K562 (cell line): Measurements from ENCODE around the gene VWA2. TPM values are rescaled to one million over a fixed set of nuclear protein-coding genes. Genes with fewer than 3 reads are reported as not detected.

Experiments
- ATAC-seq: fragments of 200-7000 bp; cut with Tn5 transposase; 3 replicates; pipeline ENCODE4 v1.9.1; 2020; ENCODE audit warnings: moderate library complexity
- BruUV-seq: library from RNA; stranded (reverse); fragments of 400-500 nt; replicated peaks from 2 replicates; lab custom pipeline; 2021; lab: Mats Ljungman, UMichigan
- CTCF ChIA-PET: fragments of 300-600 bp; formaldehyde crosslinking; extraction: SDS; loops from one replicate; lab custom pipeline; 2021; ENCODE audit warnings: low intra/inter-chr PET ratio; lab: Yijun Ruan, JAX
- POLR2A ChIA-PET: fragments of 300-600, 350-650 bp; sonication (Branson Sonifier 250); formaldehyde crosslinking; extraction: SDS; loops from one replicate; lab custom pipeline; 2021; ENCODE audit warnings: antibody characterized with exemption, inconsistent platforms; lab: Yijun Ruan, JAX
- DNase-seq, 4 experiments: peaks; one replicate each; pipeline versions ENCODE4 v3.0.0 to v3.0.0-alpha.2; 2011 to 2018; ENCODE audit warnings: low spot score in 3 of 4, mixed read lengths in 3 of 4; ENCODE audit errors: extremely low read depth in 1 of 4
- FAIRE-seq: peaks from 2 replicates; lab custom pipeline; 2011; peaks lifted over from hg19 to GRCh38; lab: Jason Lieb, UNC
- H2AFZ ChIP-seq: 2 replicates; pipeline ENCODE4 v1.6.0; 2011; ENCODE audit warnings: low read depth, low read length, control low read depth, inconsistent platforms
- H3K27ac ChIP-seq: fragments of 200-600 bp; 3 replicates; pipeline ENCODE4 v1.8.0; 2011; ENCODE audit warnings: low read depth, mild to moderate bottlenecking, control low read depth, inconsistent platforms, low read length, moderate library complexity, mixed read lengths; ENCODE audit errors: extremely low read depth
- H3K27me3 ChIP-seq, 2 experiments: fragments of 300-600 bp in 1 of 2; 2 replicates in 1 of 2; 3 replicates in 1 of 2; pipeline versions ENCODE4 v1.6.0 to v1.8.0; 2011; ENCODE audit warnings: inconsistent platforms in 2 of 2, low read length in 2 of 2, mild to moderate bottlenecking in 1 of 2, mixed read lengths in 1 of 2, moderate library complexity in 1 of 2; ENCODE audit not compliant: control insufficient read depth in 2 of 2, insufficient read depth in 2 of 2
- H3K36me3 ChIP-seq: fragments of 300-600 bp; 3 replicates; pipeline ENCODE4 v1.8.0; 2011; ENCODE audit warnings: mild to moderate bottlenecking, low read length, inconsistent platforms; ENCODE audit not compliant: control insufficient read depth, insufficient read depth
- H3K4me1 ChIP-seq, 2 experiments: fragments of 200-600 bp in 1 of 2; replicated peaks in 1 of 2; 2 replicates in 1 of 2; 3 replicates in 1 of 2; pipeline versions ENCODE4 v1.5.1 to v1.8.0; 2011; ENCODE audit warnings: inconsistent platforms in 2 of 2, low read length in 2 of 2, mild to moderate bottlenecking in 1 of 2, mixed read lengths in 1 of 2, moderate library complexity in 1 of 2; ENCODE audit not compliant: control insufficient read depth in 2 of 2, insufficient read depth in 2 of 2
- H3K4me2 ChIP-seq: 2 replicates; pipeline ENCODE4 v1.6.1; 2011; ENCODE audit warnings: low read length, control low read depth, inconsistent platforms, mixed read lengths; ENCODE audit not compliant: insufficient read depth
- H3K4me3 ChIP-seq: fragments of 200-600 bp; sonication (generic), shearing (Covaris generic); 2 replicates; pipeline ENCODE4 v1.5.1; 2016; ENCODE audit warnings: control low read depth, inconsistent platforms
- H3K79me2 ChIP-seq: fragments of 200-600 bp; 3 replicates; pipeline ENCODE4 v1.8.0; 2011; ENCODE audit warnings: low read length, inconsistent platforms; ENCODE audit not compliant: control insufficient read depth, insufficient read depth
- H3K9ac ChIP-seq, 2 experiments: 2 replicates each; pipeline versions ENCODE4 v1.6.0 to v1.6.1; 2011; ENCODE audit warnings: low read depth in 2 of 2, low read length in 2 of 2, control low read depth in 1 of 2, inconsistent platforms in 1 of 2, mild to moderate bottlenecking in 1 of 2, mixed read lengths in 1 of 2; ENCODE audit not compliant: insufficient read depth in 1 of 2
- H3K9me1 ChIP-seq: one replicate; pipeline ENCODE4 v1.6.0; 2011; ENCODE audit warnings: inconsistent platforms, mild to moderate bottlenecking, low read length, moderate library complexity; ENCODE audit not compliant: control insufficient read depth, insufficient read depth
- H3K9me3 ChIP-seq: replicated peaks from 2 replicates; pipeline ENCODE4 v1.5.1; 2011; ENCODE audit warnings: low read depth, low read length, inconsistent platforms; ENCODE audit not compliant: control insufficient read depth, insufficient read depth
- H4K20me1 ChIP-seq: replicated peaks from 2 replicates; pipeline ENCODE4 v1.6.1; 2011; ENCODE audit warnings: low read length, inconsistent platforms, mixed read lengths; ENCODE audit not compliant: control insufficient read depth, insufficient read depth
- ETV5 ChIP-seq: sonication (generic); formaldehyde crosslinking; IDR thresholded peaks from 2 replicates; pipeline ENCODE4 v1.4.0; 2020; ENCODE audit warnings: low read depth, mild to moderate bottlenecking, missing genetic modification reagents
- ILK ChIP-seq: fragments of 450-650 bp; IDR thresholded peaks from 2 replicates; pipeline ENCODE4 v1.6.1; 2016; ENCODE audit warnings: missing genetic modification characterization, low read depth, mild to moderate bottlenecking, missing compliant biosample characterization, moderate library complexity, borderline replicate concordance
- NONO ChIP-seq, 2 experiments: fragments of 200-400 bp in 1 of 2; fragments of 450-650 bp in 1 of 2; formaldehyde crosslinking in 1 of 2; IDR thresholded peaks; 2 replicates each; pipeline ENCODE4 v1.6.1; 2017; ENCODE audit warnings: low read depth in 2 of 2, mild to moderate bottlenecking in 2 of 2, moderate library complexity in 2 of 2, low read length in 1 of 2
- SMARCA5 ChIP-seq: fragments of 450-650 bp; IDR thresholded peaks from 2 replicates; pipeline ENCODE4 v1.6.1; 2016
- ZBTB5 ChIP-seq: fragments of 450-650 bp; IDR thresholded peaks from 2 replicates; pipeline ENCODE4 v1.6.1; 2017; ENCODE audit warnings: antibody characterized with exemption
- ZNF146 ChIP-seq: IDR thresholded peaks from one replicate; pipeline ENCODE4 v1.6.1; 2018; ENCODE audit warnings: missing compliant biosample characterization; ENCODE audit not compliant: unreplicated experiment
- ZNF184 ChIP-seq: sonication (generic); formaldehyde crosslinking; IDR thresholded peaks from 2 replicates; pipeline ENCODE4 v1.5.0; 2020; ENCODE audit warnings: missing genetic modification reagents
- WGBS: fragments of 100-300 bp; shearing (Covaris generic); methylation state at CpG from one replicate; pipeline ENCODE4 v1.1.6; 2016; ENCODE audit warnings: low coverage, mixed read lengths; ENCODE audit not compliant: insufficient coverage; ENCODE audit errors: missing lambda C conversion rate; 5-methylcytosine and 5-hydroxymethylcytosine counted together
- in situ Hi-C: fragments of 300-500 bp; cut with MboI; formaldehyde crosslinking; loops from 4 replicates; pipeline ENCODE4 v1.15.0; 2018; ENCODE audit warnings: inconsistent platforms, mixed read lengths
- intact Hi-C: fragments of 100-400 bp; cut with micrococcal nuclease; formaldehyde crosslinking; loops from 2 replicates; pipeline ENCODE4 v1.14.2; 2022
- polyA plus RNA-seq, 8 experiments: library from polyadenylated mRNA; depleted of rRNA in 4 of 8; stranded (reverse) in 5 of 8; unstranded in 3 of 8; fragments of >200 nt; fragmentation: Nextera tagmentation in 2 of 8; fragmentation: Illumina TruSeq in 1 of 8; extraction: Ambion mirVana in 2 of 8; extraction: Trizol in 1 of 8; gene quantifications; 2 replicates each; pipeline versions ENCODE4 v1.2.1 to v1.2.3, GENCODE V29; 2011 to 2014; ENCODE audit warnings: inconsistent platforms in 1 of 8, missing spikeins in 1 of 8
- total RNA-seq, 7 experiments: library from RNA; depleted of rRNA in 6 of 7; stranded (reverse); fragments of >200 nt in 6 of 7; fragmentation: Illumina TruSeq in 2 of 7; extraction: Trizol in 2 of 7; gene quantifications; 2 replicates each; pipeline versions ENCODE4 v1.2.1 to v1.2.3, GENCODE V29; 2011 to 2021; ENCODE audit warnings: low replicate concordance in 1 of 7
- TF ChIP-seq, protein P1 (sequence below): sonication (generic); formaldehyde crosslinking; IDR thresholded peaks from 2 replicates; pipeline ENCODE4 v1.8.0; 2022; ENCODE audit warnings: mild to moderate bottlenecking, missing genetic modification reagents

The VWA2 gene
- total and polyA plus RNA-seq, 9 of the 15 experiments (the other 6 are each of a cell fraction or from before 2014, with no cell fraction given), result not detected

DNA sequence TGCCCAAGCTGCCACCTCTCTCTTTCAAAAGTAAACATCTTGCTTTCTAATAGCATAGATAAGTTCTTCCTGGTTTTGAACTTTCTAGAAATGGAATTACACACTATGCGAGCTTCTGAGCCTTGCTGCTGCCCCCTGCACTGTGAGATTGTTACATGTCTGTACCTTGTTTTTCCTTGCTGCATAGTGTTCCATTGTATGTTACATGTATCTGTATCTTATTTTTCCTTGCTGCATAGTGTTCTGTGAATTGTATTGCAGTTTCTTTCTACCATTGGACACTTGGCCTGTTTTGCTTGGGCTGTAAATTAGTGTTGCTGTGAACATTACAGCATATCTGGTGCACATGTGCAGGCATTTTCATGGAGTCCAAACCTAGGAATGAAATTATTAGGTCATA lies 24.0 kb upstream of the VWA2 start:
- in situ Hi-C loops, result no loop called here
- POLR2A ChIA-PET, result no interaction called here
- TF ChIP-seq NONO (IDR thresholded peaks at IDR 0.05; ENCODE audit: low read depth in 2 of 2, low read length in 1 of 2) (no peak), ILK (tag) (no peak), SMARCA5 (no peak), ZNF184 (CRISPR knock-in tag) (no peak), ZNF146 (peak; percentile 61), ZBTB5 (no peak), ETV5 (CRISPR knock-in tag) (no peak)
- TF ChIP-seq, protein P1, sequence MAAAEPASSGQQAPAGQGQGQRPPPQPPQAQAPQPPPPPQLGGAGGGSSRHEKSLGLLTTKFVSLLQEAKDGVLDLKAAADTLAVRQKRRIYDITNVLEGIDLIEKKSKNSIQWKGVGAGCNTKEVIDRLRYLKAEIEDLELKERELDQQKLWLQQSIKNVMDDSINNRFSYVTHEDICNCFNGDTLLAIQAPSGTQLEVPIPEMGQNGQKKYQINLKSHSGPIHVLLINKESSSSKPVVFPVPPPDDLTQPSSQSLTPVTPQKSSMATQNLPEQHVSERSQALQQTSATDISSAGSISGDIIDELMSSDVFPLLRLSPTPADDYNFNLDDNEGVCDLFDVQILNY (CRISPR knock-in tag), result no peak
- Histone ChIP-seq H3K36me3 (no peaks in the 10 kb centered on the region), H3K9me1 (no peaks in the 10 kb centered on the region), H3K27me3 (no peaks in the 10 kb centered on the region; a peak in 1 of 5 replicates), H3K9ac (no peak overlapping the region), H2AFZ (no peak overlapping the region), H3K4me3 (no peak overlapping the region), H3K4me1 (no peaks in the 10 kb centered on the region), H3K9me3 (no peaks in the 10 kb centered on the region), H3K79me2 (no peaks in the 10 kb centered on the region), H3K4me2 (no peak overlapping the region), H4K20me1 (no peaks in the 10 kb centered on the region), H3K27ac (no peak overlapping the region)
- intact Hi-C loops, result no loop called here
- WGBS, result 0% methylated on average over 1 of the region's 1 CpG
- ATAC-seq (no peak), FAIRE-seq (no peak), DNase-seq (no peak)
- BruUV-seq, result no TSS peak
- CTCF ChIA-PET, result no interaction called here
